Femur (tissue), 1 donor: ENCODE results near the gene BABAM2.
"Not testable (repeated sequence)": the region's sequence is repeated elsewhere in the genome, so short reads cannot be mapped to it uniquely, and the experiment has no call there.

Experiments used
- DNase-seq: peaks from one replicate; pipeline ENCODE4 v3.0.0-alpha.2; 2017

The BABAM2 gene

DNA sequence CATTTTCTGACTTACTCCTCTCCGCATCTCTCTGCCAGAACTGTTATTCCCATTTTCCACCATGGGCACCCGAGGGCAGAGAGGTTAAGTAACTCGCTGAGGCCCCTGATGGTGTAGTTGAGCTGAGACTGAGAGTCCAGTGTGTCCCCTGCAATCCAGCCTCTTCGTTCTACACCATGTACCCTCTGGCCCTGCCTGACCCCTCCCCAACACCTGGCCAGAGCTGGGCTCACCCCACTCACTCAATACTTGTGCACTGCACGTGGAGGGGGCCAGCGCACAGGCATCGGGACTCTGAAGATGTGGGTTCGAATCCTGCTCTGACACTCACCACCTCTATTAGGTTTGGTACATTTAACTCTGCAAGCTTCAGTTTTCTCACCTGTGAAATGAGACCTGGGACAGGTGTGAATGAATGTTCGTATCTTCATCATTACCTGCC, 477.8 kb downstream of the BABAM2 start:
- DNase-seq: no peak

DNA sequence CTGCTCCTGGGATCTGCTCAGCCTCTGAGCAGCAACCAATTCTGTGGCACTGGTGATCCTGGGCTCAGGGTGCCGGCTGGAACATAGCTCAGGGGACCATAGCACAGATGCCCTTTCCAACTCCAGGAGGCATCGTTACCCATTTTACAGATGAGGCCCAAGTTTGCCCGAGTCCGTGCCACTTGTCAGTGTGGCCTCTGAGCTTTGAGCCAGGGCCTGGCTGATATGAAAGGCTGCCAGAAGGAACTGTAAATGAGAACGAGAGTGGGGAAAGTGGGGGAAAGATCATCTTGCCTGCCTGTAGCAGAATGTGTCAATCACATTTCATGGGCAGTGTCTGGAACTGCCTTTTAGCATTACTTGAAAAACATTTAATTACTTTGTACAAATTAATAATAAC, 478.8 kb downstream of the BABAM2 start:
- no peak for DNase-seq

DNA sequence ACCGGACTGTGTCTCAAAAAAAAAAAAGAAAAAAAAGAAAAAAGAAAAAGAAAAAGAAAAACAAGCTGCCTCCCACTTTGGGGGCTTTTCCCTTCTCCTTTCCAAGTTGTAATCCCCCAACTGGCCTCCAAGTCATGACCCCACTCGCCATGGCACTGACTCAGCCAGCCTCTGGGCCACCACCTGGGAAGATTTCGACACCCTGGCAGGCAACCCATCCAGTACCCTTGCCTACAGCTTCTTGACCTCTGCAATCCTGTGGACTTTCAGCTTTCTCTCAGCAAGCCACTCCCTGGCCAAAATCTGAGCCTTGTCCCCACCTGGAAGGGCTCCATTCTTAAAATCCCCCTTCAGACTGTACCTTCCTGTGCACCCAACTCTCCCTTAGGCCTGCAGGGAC, 479.8 kb downstream of the BABAM2 start:
- no peak for DNase-seq

DNA sequence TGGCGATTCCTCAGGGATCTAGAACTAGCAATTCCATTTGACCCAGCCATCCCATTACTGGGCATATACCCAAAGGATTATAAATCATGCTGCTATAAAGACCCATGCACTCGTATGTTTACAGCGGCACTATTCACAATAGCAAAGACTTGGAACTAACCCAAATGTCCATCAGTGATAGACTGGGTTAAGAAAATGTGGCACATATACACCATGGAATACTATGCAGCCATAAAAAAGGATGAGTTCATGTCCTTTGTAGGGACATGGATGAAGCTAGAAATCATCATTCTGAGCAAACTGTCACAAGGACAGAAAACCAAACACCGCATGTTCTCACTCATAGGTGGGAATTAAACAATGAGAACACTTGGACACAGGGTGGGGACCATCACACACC, 481.2 kb downstream of the BABAM2 start:
- DNase-seq: not testable (repeated sequence)

DNA sequence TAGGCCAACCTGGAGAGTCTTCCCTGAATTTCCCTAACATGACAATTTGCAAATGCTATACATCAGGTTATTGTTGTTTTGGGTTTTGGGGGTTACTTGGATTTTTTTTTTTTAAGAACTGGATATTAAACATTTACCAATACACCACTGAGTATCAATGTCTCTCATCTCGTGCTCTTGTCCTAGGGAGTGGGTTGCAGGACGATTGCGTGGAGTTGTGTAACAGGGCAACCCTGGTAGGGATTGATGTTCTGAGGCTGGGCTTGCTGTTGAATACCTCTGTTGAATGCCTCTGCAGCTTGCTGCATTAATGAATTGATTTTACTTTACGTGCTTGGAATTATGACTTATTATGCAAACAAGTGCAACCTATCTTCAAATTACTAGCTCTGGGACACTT, 483.3 kb downstream of the BABAM2 start:
- DNase-seq: no peak

DNA sequence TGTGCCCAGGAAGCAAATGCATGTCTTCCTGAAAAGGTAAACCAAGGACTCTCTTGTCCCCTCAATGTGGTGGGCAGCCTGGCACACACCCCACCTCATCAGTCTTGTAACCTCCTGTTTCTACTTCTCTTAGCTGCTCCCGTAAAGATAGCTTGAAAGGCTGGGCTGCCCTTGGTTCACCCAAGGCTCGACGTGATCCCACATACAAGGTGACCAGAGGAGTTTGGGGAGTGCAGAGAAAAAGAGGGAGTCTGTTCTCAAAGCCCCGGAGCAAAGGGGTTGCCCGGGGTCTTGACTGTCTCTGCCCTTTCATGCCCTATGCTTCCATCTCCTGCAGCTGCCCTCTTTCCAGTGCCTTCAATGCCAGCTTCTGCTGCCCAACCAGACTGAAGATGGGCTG, 483.8 kb downstream of the BABAM2 start:
- no peak for DNase-seq

DNA sequence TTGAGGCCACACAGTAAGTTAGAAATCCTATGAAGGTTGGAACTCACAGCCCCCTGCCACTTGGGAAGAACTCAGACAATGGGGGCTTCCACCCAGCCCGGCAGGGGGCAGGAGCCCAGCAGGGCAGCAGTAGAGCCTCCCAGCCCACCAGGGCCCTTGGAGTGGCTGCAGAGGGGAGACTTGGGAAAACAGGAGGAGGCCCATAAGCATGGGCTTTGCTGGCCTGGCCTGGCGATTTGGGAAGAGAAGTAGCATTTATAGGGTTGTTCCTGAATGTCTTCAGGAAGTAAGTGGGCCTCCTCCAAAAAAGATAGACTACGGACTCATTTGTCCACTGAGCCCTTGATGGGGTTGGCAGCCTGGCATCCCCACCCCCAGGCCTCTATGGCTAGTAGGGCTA, 484.7 kb downstream of the BABAM2 start:
- no peak for DNase-seq

DNA sequence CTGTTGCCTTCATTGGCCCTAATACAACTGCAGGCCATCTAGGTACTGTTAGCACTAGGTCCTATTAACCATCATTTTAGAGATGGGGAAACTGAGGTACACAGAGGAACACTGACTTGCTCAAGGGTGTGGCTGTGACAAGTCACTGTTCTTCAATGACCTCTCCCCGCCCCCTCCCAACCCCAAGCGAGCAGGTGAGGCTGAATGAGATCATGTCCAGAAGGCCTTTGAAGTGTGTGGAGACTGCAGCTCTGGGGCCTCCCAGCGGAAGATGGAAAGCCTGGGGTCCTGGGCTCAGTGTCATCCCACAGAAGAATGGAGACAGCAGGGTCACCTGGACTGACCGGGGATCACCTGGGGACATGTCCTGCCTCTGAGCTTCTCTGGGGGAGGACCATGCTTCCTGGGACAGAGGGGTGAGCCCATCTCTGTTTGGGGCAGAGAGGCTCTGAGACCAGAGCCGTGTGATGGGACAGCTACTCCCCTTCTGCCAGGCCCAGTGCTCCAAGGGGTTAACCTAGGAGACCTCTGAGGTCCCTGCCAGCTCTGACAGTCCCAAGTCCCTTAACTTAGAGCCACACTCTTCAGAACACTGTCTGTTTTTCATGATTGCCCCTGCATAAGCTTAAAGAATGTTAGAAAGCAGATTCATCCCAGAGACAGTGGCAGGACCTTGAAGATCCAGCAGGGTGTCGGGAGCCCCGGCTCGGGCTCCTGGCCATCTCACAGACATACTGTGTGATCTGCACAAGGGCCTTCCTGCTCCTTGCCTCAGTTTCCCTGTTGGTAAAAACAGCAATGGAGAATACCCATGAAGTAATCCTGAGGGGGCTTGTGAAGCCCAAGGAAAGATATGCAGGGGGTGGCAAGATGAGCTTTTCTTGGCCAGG, 485.5 kb downstream of the BABAM2 start:
- no peak for DNase-seq

DNA sequence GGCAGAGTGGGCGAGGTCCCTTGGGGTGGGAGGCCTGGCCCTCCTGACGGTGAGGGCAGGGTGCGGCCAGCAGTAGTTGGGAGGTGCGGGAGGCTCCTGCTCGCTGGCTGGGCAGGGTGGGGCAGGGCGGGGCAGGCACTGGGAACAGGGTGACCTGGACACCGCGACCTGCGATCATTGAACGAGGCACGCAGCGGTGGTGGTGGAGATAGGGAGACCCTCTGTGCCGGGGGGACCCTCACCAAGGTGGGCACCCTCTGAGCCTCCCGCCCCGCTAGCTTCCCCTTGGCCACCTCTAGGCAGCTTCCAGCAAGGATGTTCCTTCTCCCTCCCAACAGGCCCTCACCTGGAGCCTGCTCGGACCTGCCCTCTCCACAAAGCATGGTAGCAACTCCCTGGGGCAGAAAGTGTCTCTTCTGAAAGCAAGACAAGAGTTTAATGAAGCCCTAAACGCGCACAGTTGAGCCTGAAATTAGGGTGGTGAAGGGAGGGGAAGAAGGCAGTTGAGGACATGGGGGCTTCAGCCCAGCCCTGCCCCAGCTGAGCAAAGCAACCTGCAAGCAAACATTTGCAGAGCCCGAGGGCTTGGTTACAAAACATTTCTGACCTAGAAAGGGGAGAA, 486.8 kb downstream of the BABAM2 start:
- DNase-seq: no peak

DNA sequence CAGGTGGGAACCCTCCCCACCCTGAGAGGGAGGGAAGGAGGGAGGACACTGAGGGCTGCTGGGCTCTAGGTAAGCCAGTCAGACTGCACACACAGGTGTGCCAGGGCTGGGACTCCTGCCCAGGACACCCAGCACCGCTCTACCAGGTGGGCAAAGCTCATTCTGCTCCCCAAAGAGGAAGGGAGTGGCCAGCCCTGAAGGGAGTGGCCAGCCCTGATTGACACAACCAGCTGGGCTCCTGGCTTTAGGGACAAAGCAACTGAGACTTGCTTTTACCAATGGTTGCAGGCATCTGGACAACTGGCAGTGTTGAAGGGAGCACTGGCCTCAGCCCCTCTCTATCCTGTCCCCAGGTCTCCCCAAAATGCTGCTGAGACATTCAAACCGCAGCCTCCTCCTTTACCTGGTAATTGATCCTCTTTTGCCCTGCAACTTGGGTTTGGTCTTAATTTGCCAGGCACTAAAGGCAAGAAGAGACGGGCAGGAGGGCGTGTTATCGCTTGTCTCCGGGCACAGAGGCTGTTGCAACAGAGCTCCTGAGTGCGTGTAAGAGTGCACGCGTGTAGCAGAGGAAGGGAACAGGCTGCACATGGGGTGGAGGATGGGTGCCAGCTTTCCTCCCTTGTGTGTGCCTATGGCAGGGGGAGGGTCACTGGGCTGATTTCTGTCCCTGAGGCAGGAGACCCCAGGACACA, 487.6 kb downstream of the BABAM2 start:
- peak; percentile 62 for DNase-seq

DNA sequence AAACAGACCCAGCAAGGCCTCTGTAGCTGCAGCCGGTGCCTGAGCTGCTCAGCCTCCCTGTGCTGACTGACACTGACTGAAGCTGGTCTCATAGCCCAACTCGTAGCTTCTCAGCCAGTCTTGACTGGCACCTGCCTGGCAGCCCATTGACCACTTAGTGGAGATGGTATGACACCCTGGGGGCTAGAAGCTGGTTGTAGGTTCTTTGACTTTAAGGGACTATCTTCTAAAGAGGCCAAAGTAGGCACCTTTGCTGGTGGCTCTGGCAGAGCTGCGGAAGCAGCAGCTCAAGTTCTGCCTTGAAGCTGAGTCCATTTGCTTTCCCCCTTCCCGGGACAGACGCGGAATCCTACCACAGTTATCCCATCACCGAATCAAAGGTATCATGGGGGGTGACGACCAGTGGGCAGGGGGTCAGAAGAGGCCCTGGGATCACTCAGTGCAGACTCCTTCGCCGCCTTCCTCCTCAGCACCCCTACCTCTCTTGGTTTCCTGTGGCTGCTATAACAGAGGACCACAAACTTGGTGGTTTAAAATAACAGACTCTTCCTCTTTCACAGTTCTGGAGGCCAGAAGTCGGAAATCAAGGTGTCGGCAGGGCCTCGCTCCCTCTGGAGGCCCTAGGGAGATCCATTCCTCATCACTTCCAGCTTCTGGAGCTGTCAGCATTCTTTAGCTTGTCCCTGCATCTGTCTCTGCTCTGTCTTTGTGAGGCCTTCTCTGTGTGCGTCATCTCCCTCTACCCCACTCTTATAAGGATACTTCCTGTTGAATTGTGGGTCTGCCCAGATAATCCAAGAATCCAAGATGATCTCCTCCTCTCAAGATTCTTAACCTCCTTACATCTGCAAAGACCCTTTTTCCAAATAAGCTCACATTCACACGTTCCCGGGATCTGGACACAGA, 488.4 kb downstream of the BABAM2 start:
- DNase-seq: no peak

DNA sequence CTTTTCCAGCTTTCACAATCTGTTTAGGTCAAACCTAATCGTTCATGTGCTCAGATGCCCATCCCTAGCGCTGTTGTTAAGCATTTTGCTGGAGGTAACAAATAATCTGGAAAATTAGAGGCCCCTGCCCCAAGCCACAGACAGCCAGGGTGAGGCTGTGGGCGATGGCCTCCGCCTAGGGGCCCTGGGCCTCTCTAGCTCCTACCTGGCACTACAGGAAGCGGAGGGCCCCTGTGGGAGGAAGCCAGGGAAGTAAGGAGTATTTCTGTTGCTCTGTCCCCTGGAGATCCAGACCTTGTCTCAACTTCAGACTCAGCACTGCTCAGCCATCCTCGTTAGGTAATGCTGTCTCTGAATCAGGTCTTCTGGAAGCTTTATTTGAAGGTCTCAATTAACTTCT, 489.7 kb downstream of the BABAM2 start:
- DNase-seq: no peak

DNA sequence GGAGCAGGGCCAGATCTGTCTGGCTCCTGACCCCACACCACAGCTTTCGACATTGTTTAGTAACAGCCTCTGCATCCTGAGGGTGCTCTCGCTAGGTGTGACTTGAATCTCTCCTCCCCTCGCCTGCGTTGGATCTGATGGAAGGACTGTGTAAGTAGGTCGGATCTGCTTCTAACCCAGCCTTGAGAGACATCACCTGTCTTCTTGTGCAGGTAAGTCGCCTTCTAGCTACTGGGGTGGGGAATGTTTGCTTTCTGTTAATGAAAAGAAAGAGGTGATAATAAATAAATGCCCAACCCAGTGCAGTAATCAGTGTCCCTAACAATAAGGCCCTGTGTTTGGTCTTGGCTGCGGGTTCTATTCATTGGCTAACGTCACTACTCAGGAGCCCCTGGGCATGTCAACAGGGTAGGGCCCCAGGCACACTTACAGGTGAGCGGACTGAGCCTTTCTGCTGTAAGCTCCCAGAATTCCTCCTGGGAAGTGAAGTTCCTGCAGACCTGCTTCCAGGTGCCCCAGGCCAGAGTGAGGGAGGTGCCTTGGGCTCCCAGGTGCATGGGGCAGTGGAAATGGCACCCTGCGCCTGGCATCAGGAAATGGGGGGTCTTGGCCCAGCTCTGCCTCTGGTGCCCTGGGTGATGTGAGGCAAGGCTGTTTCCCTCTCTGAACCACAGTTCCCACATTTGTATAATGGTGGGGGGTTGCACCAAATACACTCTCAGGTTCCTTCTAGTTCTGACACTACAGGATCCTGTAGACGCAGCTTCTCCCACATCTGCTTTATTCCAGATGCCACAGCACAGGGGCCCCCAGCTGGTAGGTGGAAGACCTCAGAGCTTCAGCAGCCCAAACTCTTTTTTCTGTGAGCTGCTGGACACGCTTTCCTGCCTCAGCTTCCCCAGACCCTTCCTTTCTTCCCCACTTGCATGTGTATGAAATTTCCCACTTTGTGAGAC, 491.0 kb downstream of the BABAM2 start:
- DNase-seq: no peak

DNA sequence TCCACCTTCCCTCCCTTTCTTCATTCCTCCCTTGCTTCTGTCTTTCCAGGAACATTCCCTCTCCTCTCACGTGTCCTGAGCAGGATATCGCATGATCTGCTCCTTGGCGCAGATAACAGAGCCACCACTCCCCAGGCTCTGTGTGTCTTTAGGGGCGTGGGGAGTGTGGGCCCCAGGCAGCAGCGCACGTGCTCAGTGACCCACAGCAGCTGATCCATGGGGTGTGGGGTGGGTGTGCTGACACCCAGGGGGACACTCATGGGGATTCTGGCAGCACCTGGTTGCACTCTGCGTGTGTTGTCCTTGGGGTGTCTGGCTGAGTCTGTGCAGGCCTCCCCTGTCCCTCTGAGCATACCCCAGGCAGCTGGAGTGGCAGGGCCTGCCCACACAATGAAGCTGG, 492.2 kb downstream of the BABAM2 start:
- DNase-seq: no peak

DNA sequence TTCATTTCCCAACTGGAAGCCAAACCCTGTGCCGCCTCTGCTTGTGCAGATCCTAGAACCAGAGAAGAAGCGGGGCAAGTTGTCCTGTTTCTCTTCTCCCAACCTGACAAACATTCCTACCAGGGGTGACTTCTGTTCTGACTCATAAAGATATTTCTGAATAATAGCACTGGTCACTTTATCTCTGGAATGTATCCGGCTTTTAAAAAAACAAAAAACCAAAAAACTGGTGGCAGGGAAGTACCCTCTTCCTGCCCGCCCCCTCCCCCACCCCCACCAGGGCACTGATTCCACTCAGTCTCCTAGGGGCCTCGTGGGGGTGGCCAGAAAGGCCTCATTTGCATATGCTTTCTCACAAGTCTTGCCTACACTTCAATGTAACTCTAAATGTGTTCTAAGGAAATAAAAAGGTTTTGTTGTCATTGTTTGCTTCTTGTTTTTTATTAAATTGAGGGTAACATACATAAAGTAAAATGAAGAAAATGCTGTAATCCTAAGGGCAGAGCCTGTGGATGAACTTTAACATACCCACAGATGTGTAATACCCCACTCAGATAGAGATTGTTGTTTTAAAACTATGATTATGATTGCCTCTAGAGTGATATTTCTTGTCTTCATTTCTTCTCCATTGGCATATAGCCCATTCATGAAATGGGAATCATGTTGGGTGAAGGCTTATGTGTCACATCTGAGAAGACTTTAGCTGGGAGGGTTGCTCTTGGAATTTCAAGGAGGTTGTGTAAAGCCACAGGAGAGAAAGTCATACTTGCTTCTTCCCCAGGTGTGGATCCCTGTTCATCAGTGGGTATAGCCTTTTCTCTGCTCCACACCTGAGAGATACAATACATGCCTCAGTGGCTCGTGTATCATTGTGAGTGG, 496.8 kb downstream of the BABAM2 start:
- no peak for DNase-seq
